NCI-H69 (cell line): Measurements from ENCODE around the gene HTRA1.

Experiments
- DNase-seq: peaks from one replicate; lab custom pipeline; 2025; lab: John Stamatoyannopoulos, UW

HTRA1 gene

DNA sequence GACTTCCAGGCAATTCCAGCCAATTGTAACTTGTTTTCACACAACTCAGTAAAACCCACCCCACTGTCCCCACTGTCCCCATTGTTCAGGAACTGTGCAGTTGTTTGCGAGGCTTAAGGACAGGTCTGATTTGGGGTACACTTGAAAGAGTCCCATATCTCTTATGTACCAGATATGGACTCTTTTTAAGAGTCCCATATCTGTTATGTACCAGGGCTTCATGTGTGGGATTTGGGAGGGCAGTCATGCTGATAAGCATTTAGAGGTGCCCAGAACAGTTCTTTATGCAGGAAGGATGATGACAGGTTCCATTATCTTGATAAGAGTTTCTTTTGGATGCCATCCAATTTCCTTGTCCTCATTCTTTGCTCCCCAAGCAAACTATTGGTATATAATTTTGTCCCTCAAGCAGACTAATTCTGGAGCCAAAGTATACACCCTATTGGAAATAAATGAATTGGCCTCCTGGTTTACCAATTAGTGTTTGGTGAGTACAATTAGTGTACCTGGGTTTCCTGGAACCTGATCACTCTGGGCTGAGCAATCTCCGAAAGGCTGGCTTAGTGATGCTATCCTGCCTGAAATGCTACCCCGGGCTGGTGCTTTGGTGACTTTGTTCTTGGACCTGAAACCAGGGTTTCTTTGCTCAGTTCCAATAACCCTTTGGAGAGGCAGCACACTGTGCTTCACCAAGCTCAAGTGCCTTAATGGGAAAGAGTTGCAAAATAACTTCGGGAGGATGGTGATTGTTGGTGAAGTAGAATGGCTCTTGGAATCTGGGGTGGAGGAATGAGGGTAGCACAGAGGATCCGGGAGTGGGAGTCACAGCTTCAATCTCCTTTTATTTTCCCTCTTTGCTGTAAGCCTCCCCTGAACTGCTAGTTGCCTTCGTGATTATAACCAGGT, 93.0 kb downstream of the HTRA1 start:
- peak; percentile 66 for DNase-seq

DNA sequence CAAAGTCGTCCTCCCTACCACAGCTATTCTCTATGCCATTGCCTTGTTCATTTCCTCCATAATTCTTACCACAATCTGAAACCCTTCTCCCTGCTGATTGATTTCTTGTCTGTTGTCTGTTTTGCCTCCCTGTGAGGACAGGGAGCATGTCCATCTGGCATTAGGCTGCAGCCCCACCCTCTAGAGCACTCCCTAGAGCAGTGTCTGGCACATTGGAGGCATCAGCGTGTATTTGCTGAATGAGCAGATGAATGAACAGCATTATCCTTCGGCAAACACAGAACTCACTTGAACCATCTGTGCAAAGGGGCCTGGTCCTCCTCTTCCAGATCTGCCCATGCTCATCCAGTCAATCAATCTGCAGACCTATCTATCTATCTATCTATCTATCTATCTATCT, 94.1 kb downstream of the HTRA1 start:
- DNase-seq: peak; percentile 90

DNA sequence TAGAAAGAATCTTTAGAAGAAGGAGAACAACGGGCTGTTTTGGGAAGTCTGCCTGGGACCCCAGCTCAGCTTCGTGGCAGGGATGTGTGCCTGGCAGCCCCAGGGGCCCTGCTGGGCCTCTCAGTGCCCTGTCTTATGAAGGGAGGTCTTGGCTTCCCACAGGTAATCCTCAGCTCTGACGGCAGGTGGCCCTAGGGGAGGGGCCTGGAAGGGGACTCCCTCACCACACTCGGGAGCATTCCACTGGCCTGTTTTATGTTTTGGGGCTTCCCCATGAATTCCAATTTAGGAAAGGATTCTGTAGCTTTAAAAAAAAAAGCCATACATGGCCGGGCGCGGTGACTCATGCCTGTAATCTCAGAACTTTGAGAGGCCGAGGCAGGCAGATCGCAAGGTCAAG, 96.2 kb downstream of the HTRA1 start:
- DNase-seq: no peak

DNA sequence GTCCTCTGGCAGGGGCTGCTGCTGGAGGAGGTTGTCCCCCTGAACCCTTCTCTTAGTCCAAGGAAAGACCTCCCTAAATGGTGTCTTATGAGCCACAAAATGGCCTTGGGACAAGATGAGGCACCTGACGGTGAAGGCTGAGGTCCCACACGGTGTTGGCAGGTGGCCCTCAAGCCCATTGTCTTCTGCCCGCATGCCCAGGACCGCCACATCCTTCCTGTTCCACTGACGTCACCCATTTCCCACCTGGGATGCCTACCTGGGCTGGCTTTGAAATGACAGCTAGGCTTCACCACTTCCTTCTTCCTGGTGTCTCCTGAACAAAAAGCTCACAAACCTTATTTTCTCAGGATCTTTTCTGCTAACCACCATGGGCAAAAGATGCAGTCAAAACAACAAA, 97.1 kb downstream of the HTRA1 start:
- no peak for DNase-seq

DNA sequence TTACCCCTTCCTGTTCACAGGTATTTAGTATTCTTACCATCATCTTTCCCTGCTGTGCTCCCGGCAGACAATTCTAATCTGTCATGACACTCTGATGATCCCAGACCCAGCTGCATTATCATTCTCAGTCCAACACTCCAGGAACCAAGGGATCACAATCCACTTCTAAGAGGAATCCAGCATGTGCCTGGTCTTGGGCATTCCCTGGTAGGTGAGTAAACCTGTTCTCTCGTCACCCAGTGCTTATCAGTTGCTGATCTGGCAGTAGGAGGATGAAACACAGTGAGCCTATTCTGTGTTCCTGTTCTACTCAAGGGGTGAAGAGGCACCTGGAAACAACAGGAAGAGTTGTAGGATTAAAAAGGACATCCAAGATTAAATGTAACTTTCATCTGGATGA, 97.9 kb downstream of the HTRA1 start:
- no peak for DNase-seq

DNA sequence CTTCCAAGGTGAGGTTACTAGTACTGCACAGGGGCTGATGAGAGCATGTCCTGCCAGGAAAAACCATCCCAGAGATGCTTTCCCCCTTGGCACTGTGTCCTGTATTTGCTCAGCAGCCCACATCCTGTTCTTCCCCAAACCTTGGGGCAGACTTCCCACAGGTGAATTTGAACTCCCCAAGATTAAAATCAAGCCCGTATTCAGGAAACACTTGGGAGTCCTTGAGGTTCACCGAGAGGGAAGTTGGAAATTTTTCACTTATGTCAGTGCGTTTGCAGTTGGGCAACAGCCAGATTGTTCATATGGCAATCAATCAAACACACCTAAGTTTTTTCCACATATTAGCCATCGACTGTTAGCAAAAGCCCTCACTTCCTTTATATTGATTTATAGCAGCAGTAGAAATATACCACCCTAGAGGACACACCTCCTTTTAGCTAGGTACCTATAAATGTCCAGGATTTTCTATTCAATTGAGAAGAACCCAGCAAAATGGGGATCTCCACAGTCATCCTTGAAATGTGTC, 99.0 kb downstream of the HTRA1 start, which contains the start of gene DMBT1:
DMBT1 (plus strand) TSS at position 476 of the 526 bp plus-strand sequence; CDS start at position 493, 17 bp downstream.
- DNase-seq: peak; percentile 2

DNA sequence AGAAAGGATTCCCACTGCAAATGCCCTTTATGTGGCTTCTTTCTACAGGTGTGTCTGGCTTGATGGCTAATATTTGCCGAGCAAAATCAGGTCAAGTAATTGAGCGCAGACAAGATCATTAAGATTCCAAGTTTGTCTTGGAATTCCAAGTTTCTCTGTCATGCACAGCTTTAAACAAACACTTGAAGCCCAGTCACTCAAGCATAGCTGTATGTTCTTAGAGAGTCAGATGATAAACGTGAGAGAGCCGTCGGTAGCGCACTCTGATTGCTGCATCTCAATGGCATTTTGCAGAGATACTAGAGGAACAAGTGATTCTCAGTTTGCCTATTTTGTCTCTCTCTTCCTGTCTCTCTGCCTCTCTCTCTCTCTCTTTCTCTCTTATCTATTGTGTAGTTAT, 99.9 kb downstream of the HTRA1 start:
- no peak for DNase-seq

DNA sequence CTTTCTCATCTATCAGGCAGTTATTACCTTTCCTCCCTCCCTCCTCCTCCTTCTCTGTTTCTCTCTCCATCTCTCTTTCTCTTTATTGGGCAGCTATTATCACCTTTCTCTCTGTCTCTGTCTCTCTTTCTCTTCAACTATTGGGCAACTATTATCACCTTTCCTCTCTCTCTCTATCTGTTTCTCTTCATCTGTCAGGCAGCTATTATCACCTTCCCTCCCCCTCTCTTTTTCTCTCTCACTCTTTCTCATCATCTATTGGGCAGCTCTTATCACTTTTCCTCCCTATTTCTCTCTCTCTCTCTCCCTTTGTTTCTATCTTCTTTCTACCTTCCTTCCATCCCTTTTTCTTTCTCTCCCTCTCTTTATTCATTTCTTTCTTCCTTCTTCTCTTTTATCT, 100.4 kb downstream of the HTRA1 start:
- no peak for DNase-seq
